Trophoblast cell (in vitro differentiated cells and primary cell): ENCODE measurements around the gene AK4.

Experiments
- DNase-seq, 2 donors: peaks; one replicate each; pipeline ENCODE4 v3.0.0-alpha.2; 2016
- H2AFZ ChIP-seq: 2 replicates; pipeline ENCODE4 v1.6.1; 2013; ENCODE audit warnings: low read length, moderate library complexity, mild to moderate bottlenecking; ENCODE audit not compliant: insufficient read depth, poor library complexity
- H2AK5ac ChIP-seq: 2 replicates; pipeline ENCODE4 v1.6.1; 2013; ENCODE audit warnings: mild to moderate bottlenecking, low read length
- H2BK120ac ChIP-seq: 2 replicates; pipeline ENCODE4 v1.6.1; 2013; ENCODE audit warnings: low read length, mild to moderate bottlenecking, moderate library complexity; ENCODE audit not compliant: insufficient read depth, poor library complexity
- H2BK12ac ChIP-seq: 2 replicates; pipeline ENCODE4 v1.6.1; 2013; ENCODE audit warnings: mild to moderate bottlenecking, low read length, moderate library complexity
- H2BK5ac ChIP-seq: 2 replicates; pipeline ENCODE4 v1.6.1; 2013; ENCODE audit warnings: low read length, low read depth, moderate library complexity, mild to moderate bottlenecking; ENCODE audit not compliant: poor library complexity
- H3K14ac ChIP-seq: 2 replicates; pipeline ENCODE4 v1.6.1; 2013; ENCODE audit warnings: mild to moderate bottlenecking, low read length
- H3K18ac ChIP-seq: 2 replicates; pipeline ENCODE4 v1.6.1; 2013; ENCODE audit warnings: mild to moderate bottlenecking, low read length
- H3K23ac ChIP-seq: 2 replicates; pipeline ENCODE4 v1.6.1; 2013; ENCODE audit warnings: low read length
- H3K27ac ChIP-seq: 2 replicates; pipeline ENCODE4 v1.5.1; 2013; ENCODE audit warnings: low read depth, mild to moderate bottlenecking, inconsistent platforms, low read length, moderate library complexity
- H3K27me3 ChIP-seq: 2 replicates; pipeline ENCODE4 v1.6.1; 2013; ENCODE audit warnings: inconsistent platforms, mild to moderate bottlenecking, low read length, moderate library complexity; ENCODE audit not compliant: insufficient read depth
- H3K36me3 ChIP-seq, 2 experiments: 1 replicate in 1 of 2; 2 replicates in 1 of 2; pipeline ENCODE4 v1.6.1; 2013; ENCODE audit warnings: low read length in 2 of 2, mild to moderate bottlenecking in 2 of 2, moderate library complexity in 1 of 2; ENCODE audit not compliant: insufficient read depth in 2 of 2, control insufficient read depth in 1 of 2
- H3K4ac ChIP-seq: 2 replicates; pipeline ENCODE4 v1.6.1; 2013; ENCODE audit warnings: low read depth, mild to moderate bottlenecking, low read length, moderate library complexity
- H3K4me1 ChIP-seq, 2 experiments: 1 replicate in 1 of 2; 2 replicates in 1 of 2; pipeline ENCODE4 v1.6.1; 2013; ENCODE audit warnings: low read length in 2 of 2, mild to moderate bottlenecking in 2 of 2, moderate library complexity in 1 of 2; ENCODE audit not compliant: insufficient read depth in 2 of 2, control insufficient read depth in 1 of 2
- H3K4me2 ChIP-seq: 2 replicates; pipeline ENCODE4 v1.6.1; 2013; ENCODE audit warnings: inconsistent platforms, mild to moderate bottlenecking, low read length, moderate library complexity
- H3K4me3 ChIP-seq: 2 replicates; pipeline ENCODE4 v1.5.1; 2013; ENCODE audit warnings: mild to moderate bottlenecking, low read depth, low read length, inconsistent platforms
- H3K79me1 ChIP-seq: one replicate; pipeline ENCODE4 v1.6.1; 2013; ENCODE audit warnings: low read length
- H3K79me2 ChIP-seq: 2 replicates; pipeline ENCODE4 v1.6.1; 2013; ENCODE audit warnings: low read length, mild to moderate bottlenecking; ENCODE audit not compliant: control insufficient read depth, insufficient read depth, poor library complexity
- H3K9ac ChIP-seq: 2 replicates; pipeline ENCODE4 v1.6.1; 2013; ENCODE audit warnings: mild to moderate bottlenecking, low read length
- H3K9me3 ChIP-seq: 2 replicates; pipeline ENCODE4 v1.6.1; 2013; ENCODE audit warnings: low read depth, mild to moderate bottlenecking, control low read depth, inconsistent platforms, low read length; ENCODE audit not compliant: insufficient read depth
- H4K12ac ChIP-seq: 2 replicates; pipeline ENCODE4 v1.6.1; 2013; ENCODE audit warnings: low read depth, mild to moderate bottlenecking, low read length, moderate library complexity
- H4K8ac ChIP-seq: 2 replicates; pipeline ENCODE4 v1.6.1; 2013; ENCODE audit warnings: low read depth, mild to moderate bottlenecking, low read length, moderate library complexity
- H4K91ac ChIP-seq: one replicate; pipeline ENCODE4 v1.6.1; 2013; ENCODE audit warnings: low read depth, mild to moderate bottlenecking, low read length, moderate library complexity
- WGBS: extraction: QIAGEN DNeasy Blood & Tissue Kit; methylation state at CpG from one replicate; pipeline ENCODE4 v1.1.7; 2013; ENCODE audit warnings: missing lambda C conversion rate; ENCODE audit not compliant: insufficient read length, insufficient coverage; ENCODE audit errors: extremely low coverage; 5-methylcytosine and 5-hydroxymethylcytosine counted together

Gene AK4

DNA sequence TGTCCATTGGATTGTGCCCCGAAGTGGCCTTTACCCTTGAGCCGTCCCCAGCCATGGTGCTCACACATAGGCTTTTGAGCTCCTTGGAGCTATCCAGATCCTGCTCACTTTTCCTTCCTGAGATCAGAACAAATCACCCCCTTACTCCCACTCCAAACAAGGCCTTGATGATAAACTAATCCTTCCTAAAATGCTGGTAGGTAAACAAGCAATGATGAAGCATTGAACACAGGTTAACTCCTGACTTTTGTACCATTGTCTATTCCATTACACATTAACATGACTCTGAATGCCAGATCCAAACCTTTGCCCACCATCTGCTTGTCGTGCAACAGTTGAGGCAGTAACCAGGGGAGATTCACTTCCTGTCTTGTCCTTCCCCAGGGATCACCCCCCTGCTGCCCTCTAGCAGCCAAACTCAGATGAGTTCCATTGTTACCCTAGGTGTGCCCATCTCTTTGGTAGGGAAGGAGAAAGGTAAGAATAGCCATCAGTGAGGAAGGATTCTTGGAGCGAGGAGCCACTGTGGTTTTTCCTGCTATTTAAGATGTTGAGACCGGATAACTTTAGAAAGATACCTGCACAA, 81.8 kb downstream of the AK4 start:
- Histone ChIP-seq H3K4me1 (no peaks in the 10 kb centered on the region), H3K18ac (no peak overlapping the region), H3K23ac (no peak overlapping the region), H2BK120ac (no peak overlapping the region), H3K79me1 (no peaks in the 10 kb centered on the region), H3K27me3 (no peaks in the 10 kb centered on the region), H4K91ac (no peak overlapping the region), H3K4me2 (no peak overlapping the region), H3K14ac (no peak overlapping the region), H3K4ac (no peak overlapping the region), H4K8ac (no peak overlapping the region), H3K9me3 (no peaks in the 10 kb centered on the region), H3K4me3 (no peak overlapping the region), H2BK12ac (no peak overlapping the region), H3K27ac (no peak overlapping the region), H2BK5ac (no peak overlapping the region), H4K12ac (no peak overlapping the region), H2AFZ (no peak overlapping the region), H2AK5ac (no peak overlapping the region), H3K36me3 (no peaks in the 10 kb centered on the region), H3K79me2 (no peaks in the 10 kb centered on the region), H3K9ac (no peak overlapping the region)
- no peak for DNase-seq
- no CpG with 5 or more reads among the region's 5 CpGs for WGBS

DNA sequence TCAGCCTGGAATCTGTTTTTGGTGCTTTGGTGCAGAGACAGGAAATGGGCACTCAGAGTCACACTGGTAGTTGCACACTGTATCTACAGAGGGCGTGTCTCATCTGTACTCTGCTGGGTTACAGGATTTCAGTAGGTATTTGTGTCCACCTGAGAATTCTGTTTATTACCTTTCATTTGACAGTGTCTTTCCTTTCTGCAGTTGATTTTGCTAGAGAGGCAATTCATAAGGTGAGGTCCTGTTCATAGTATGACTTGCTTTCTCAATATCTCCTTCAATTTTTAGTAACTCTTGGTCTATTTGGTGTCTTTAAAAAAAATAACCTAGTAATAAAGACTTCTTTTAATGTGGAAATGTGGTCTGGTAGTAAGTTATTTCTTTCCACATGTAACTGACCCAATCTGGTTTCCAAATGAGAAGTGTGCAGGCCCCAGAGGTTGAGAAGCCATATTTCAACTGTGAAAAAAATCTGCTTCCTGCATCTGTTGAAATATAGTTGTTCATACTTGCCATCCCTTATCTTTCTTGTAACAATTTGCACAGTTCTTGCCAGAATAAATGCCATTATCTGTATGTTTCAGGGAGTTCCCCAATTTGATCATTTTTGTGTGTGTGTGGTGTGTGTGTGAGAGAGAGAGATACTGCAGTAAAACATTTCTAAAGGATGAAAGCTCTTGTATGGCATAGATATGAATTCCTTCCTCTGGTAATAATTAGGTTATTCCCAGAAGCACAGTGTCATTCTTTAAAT, 82.9 kb downstream of the AK4 start:
- H3K27me3 ChIP-seq: no peaks in the 10 kb centered on the region
- no peaks in the 10 kb centered on the region for H3K36me3 ChIP-seq
- H2AK5ac ChIP-seq: no peak overlapping the region
- no peak overlapping the region for H3K23ac ChIP-seq
- no peak overlapping the region for H3K27ac ChIP-seq
- H3K4me2 ChIP-seq: no peak overlapping the region
- no peaks in the 10 kb centered on the region for H3K79me1 ChIP-seq
- no peak overlapping the region for H2AFZ ChIP-seq
- no peak overlapping the region for H4K12ac ChIP-seq
- no peak overlapping the region for H3K18ac ChIP-seq
- H3K4me3 ChIP-seq: no peak overlapping the region
- H2BK120ac ChIP-seq: no peak overlapping the region
- no peak overlapping the region for H4K91ac ChIP-seq
- H3K4ac ChIP-seq: no peak overlapping the region
- H3K4me1 ChIP-seq: no peaks in the 10 kb centered on the region
- H2BK12ac ChIP-seq: no peak overlapping the region
- DNase-seq: no peak
- H3K9me3 ChIP-seq: no peaks in the 10 kb centered on the region
- no peak overlapping the region for H4K8ac ChIP-seq
- no peak overlapping the region for H3K9ac ChIP-seq
- no peak overlapping the region for H2BK5ac ChIP-seq
- no peaks in the 10 kb centered on the region for H3K79me2 ChIP-seq
- no peak overlapping the region for H3K14ac ChIP-seq
- WGBS: no CpG with 5 or more reads among the region's 1 CpG

DNA sequence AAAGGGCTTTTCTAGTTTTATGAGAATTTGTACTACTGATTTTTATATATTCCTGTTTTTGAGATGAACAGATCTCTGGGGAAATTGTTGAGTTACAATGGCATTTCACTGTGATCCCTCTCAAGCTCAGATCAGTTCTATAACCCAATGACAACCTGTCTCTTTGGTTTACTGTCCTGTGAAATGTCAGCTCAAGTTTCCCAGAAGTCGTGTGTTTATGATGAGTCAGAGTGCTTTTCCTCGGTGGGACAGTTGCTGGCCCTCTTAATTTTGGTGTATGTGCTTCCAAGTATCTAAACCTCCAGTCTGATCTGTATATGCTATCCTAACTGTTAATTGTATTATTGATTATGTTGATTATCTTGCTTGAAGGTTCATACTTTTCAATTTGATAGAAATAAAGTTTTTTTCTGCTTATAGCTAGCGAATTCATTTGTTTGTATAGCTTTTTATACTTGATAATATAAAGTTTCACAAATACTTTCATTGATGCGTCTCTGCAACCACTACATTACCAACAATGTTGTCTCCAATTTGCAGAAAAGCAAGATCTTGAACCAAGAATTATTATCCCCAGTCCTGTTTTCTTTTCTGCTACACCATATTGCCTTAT, 83.8 kb downstream of the AK4 start:
- no CpG with 5 or more reads among the region's 4 CpGs for WGBS
- no peak overlapping the region for H2BK12ac ChIP-seq
- DNase-seq: no peak
- no peak overlapping the region for H4K91ac ChIP-seq
- H3K14ac ChIP-seq: no peak overlapping the region
- no peak overlapping the region for H3K4me2 ChIP-seq
- no peak overlapping the region for H4K12ac ChIP-seq
- H3K36me3 ChIP-seq: no peaks in the 10 kb centered on the region
- H2AK5ac ChIP-seq: no peak overlapping the region
- no peak overlapping the region for H2BK5ac ChIP-seq
- no peaks in the 10 kb centered on the region for H3K4me1 ChIP-seq
- H3K18ac ChIP-seq: no peak overlapping the region
- H3K23ac ChIP-seq: no peak overlapping the region
- H2AFZ ChIP-seq: no peak overlapping the region
- H4K8ac ChIP-seq: no peak overlapping the region
- H3K27ac ChIP-seq: no peak overlapping the region
- no peaks in the 10 kb centered on the region for H3K9me3 ChIP-seq
- H3K9ac ChIP-seq: no peak overlapping the region
- H2BK120ac ChIP-seq: no peak overlapping the region
- H3K79me2 ChIP-seq: no peaks in the 10 kb centered on the region
- H3K27me3 ChIP-seq: no peaks in the 10 kb centered on the region
- no peaks in the 10 kb centered on the region for H3K79me1 ChIP-seq
- no peak overlapping the region for H3K4ac ChIP-seq
- H3K4me3 ChIP-seq: no peak overlapping the region

DNA sequence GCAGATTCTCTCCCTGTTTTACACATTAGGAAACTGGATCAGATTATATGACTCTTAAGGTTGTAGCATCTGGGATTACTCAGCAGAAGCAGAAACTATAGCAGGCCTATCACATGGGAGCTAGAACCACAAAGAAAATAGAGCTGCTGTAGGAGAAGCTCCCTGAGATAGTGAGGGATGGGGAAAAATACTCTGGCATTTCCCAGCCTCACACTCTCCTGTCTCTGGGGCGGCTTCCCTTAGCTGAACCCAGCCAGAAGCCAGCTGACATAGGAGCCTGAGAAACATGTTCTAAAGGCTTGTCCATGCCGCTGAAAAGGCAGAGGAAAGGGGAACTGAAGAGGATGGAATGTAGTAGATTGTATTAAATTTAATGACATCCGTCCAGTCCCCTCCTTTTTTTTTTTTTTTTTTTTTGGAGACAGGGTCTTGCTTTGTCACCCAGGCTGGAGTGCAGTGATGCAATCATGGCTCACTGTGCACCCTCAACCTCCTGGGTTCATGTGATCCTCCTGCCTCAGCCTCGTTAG, 84.5 kb downstream of the AK4 start:
- Histone ChIP-seq H4K8ac (no peak overlapping the region), H2BK5ac (no peak overlapping the region), H3K23ac (no peak overlapping the region), H3K36me3 (no peaks in the 10 kb centered on the region), H3K79me2 (no peaks in the 10 kb centered on the region), H3K9ac (no peak overlapping the region), H2AFZ (no peak overlapping the region), H3K4ac (no peak overlapping the region), H3K9me3 (no peaks in the 10 kb centered on the region), H3K79me1 (no peaks in the 10 kb centered on the region), H4K91ac (no peak overlapping the region), H3K18ac (no peak overlapping the region), H2BK120ac (no peak overlapping the region), H2BK12ac (no peak overlapping the region), H4K12ac (no peak overlapping the region), H3K4me1 (no peaks in the 10 kb centered on the region), H3K27me3 (no peaks in the 10 kb centered on the region), H3K4me3 (no peak overlapping the region), H2AK5ac (no peak overlapping the region), H3K14ac (no peak overlapping the region), H3K4me2 (no peak overlapping the region), H3K27ac (no peak overlapping the region)
- no peak for DNase-seq
- no CpG with 5 or more reads among the region's 4 CpGs for WGBS
